ENCODE data around the gene SOCS2.

SOCS2 gene

GRCh38 chr12:93567174-93567573 lies 5.3 kb upstream of the SOCS2 start:
- no peak for DNase-seq (ENCODE audit: low read depth in 2 of 2)

GRCh38 chr12:93568091-93568490 lies 4.4 kb upstream of the SOCS2 start:
- no peak for DNase-seq (ENCODE audit: low read depth in 2 of 2)

- no peak for DNase-seq (ENCODE audit: low read depth in 2 of 2)
These were observed 3.2 kb upstream of the SOCS2 start for GRCh38 chr12:93569301-93569655.

- DNase-seq (ENCODE audit: low read depth in 2 of 2) = peak; percentile 63
These were observed 2.6 kb upstream of the SOCS2 start for GRCh38 chr12:93569656-93570551.

GRCh38 chr12:93570552-93571364 lies 1.7 kb upstream of the SOCS2 start:
- DNase-seq (ENCODE audit: low read depth in 2 of 2) = peak; percentile 78 to 84

GRCh38 chr12:93571365-93571924 lies 1.0 kb upstream of the SOCS2 start:
- DNase-seq (ENCODE audit: low read depth in 2 of 2) = peak; percentile 47 to 54

- no peak for DNase-seq (ENCODE audit: low read depth in 2 of 2)
These were observed 457 bp downstream of the SOCS2 start for GRCh38 chr12:93572712-93573551.

- no peak for DNase-seq (ENCODE audit: low read depth in 2 of 2)
These were observed 1.2 kb downstream of the SOCS2 start for GRCh38 chr12:93573552-93574223.

- DNase-seq (ENCODE audit: low read depth in 2 of 2) = no peak
These were observed 4.7 kb downstream of the SOCS2 start for GRCh38 chr12:93577222-93577621.

GRCh38 chr12:93578221-93578620 lies 5.7 kb downstream of the SOCS2 start:
- DNase-seq (ENCODE audit: low read depth in 2 of 2) = no peak

- no peak for DNase-seq (ENCODE audit: low read depth in 2 of 2)
These were observed 8.2 kb downstream of the SOCS2 start for GRCh38 chr12:93580682-93581081.

- no peak for DNase-seq (ENCODE audit: low read depth in 2 of 2)
These were observed 8.9 kb downstream of the SOCS2 start for GRCh38 chr12:93581370-93581769.

GRCh38 chr12:93582351-93582750 lies 9.9 kb downstream of the SOCS2 start:
- no peak for DNase-seq (ENCODE audit: low read depth in 2 of 2)

GRCh38 chr12:93583627-93584392 lies 11.3 kb downstream of the SOCS2 start:
- no peak for DNase-seq (ENCODE audit: low read depth in 2 of 2)

GRCh38 chr12:93585247-93585646 lies 12.8 kb downstream of the SOCS2 start:
- DNase-seq (ENCODE audit: low read depth in 2 of 2) = no peak

- no peak for DNase-seq (ENCODE audit: low read depth in 2 of 2)
These were observed 15.1 kb downstream of the SOCS2 start for GRCh38 chr12:93587611-93588010.

- DNase-seq (ENCODE audit: low read depth in 2 of 2) = no peak
These were observed 16.6 kb downstream of the SOCS2 start for GRCh38 chr12:93589081-93589480.

GRCh38 chr12:93591137-93591868 lies 18.8 kb downstream of the SOCS2 start:
- no peak for DNase-seq (ENCODE audit: low read depth in 2 of 2)

GRCh38 chr12:93592641-93593406 lies 20.3 kb downstream of the SOCS2 start:
- DNase-seq (ENCODE audit: low read depth in 2 of 2) = no peak

All from activated CD4-positive, alpha-beta T cell treated with anti-CD3 and anti-CD28 coated beads for 24 hours (primary cell).